Right cardiac atrium (tissue), 5 donors: Measurements from ENCODE around the gene ADRB1. TPM values are rescaled to one million over a fixed set of nuclear protein-coding genes. Genes with fewer than 3 reads are reported as not detected.

Experiments used
- ATAC-seq, 2 donors: fragments of 200-7000 bp; cut with Tn5 transposase; one replicate each; pipeline versions ENCODE4 v1.8.0 to v1.9.1; 2020; ENCODE audit warnings: moderate library complexity in 2 of 2, mild to moderate bottlenecking in 1 of 2
- DNase-seq, 3 donors: peaks; one replicate each; pipeline ENCODE4 v3.0.0-alpha.2; 2020
- H3K27ac ChIP-seq: one replicate; pipeline ENCODE4 v1.5.1; 2013; ENCODE audit warnings: mild to moderate bottlenecking, low read length, control low read depth, moderate library complexity
- H3K27me3 ChIP-seq: one replicate; pipeline ENCODE4 v1.6.1; 2013; ENCODE audit not compliant: control insufficient read depth, insufficient read depth
- H3K4me1 ChIP-seq: one replicate; pipeline ENCODE4 v1.6.1; 2013; ENCODE audit warnings: low read length; ENCODE audit not compliant: control insufficient read depth, insufficient read depth
- H3K4me3 ChIP-seq: one replicate; pipeline ENCODE4 v1.5.1; 2013; ENCODE audit warnings: low read length, control low read depth
- H3K9me3 ChIP-seq: one replicate; pipeline ENCODE4 v1.6.1; 2013; ENCODE audit warnings: low read length; ENCODE audit not compliant: control insufficient read depth
- WGBS: extraction: QIAGEN DNeasy Blood & Tissue Kit; methylation state at CpG from one replicate; pipeline ENCODE4 v1.1.7; 2013; 5-methylcytosine and 5-hydroxymethylcytosine counted together
- intact Hi-C, 4 donors: fragments of 100-400 bp; cut with DNase I; formaldehyde crosslinking; loops; one replicate each; pipeline versions ENCODE4 v1.11.0 to v1.14.0; 2022 to 2023
- polyA plus RNA-seq: library from polyadenylated mRNA; stranded (reverse); fragments of 200-250 nt; gene quantifications from one replicate; pipeline ENCODE4 v1.2.3, GENCODE V29; 2013
- total RNA-seq, 4 donors: library from RNA; stranded (reverse); fragmentation: NEBNext Ultra II Directional; extraction: Animal tissue kit (Norgen Biotek cat#: 25700); gene quantifications; one replicate each; pipeline ENCODE4 v1.2.1, GENCODE V29; 2021
- donor health status: healthy with polysubstance abuse.
- donor health status: DM: no; HTN: yes; CAD: no.
- donor health status: DM: no; HTN: no; CAD: no.
- donor health status: DM: no; HTN: yes; CAD: no; lungs with severe emphysema.
- donor health status: DM: yes; HTN: yes; CAD: no.

The ADRB1 gene
- total and polyA plus RNA-seq, 5 donors = 33.4 to 60.8 (median 46.3) TPM

- WGBS = 0% methylated on average over 1 of the region's 1 CpG
- no peaks in the 10 kb centered on the region for H3K27me3 ChIP-seq
- H3K27ac ChIP-seq = no peak overlapping the region
- ATAC-seq = no peak
- no peaks in the 10 kb centered on the region for H3K4me1 ChIP-seq
- intact Hi-C loops = no loop called here
- no peaks in the 10 kb centered on the region for H3K9me3 ChIP-seq
- H3K4me3 ChIP-seq = no peak overlapping the region
- DNase-seq = no peak
Measured at GRCh38 chr10:114015708-114016107, 28.0 kb upstream of the ADRB1 start.

GRCh38 chr10:114017271-114017670 is 26.4 kb upstream of the ADRB1 start:
- 70% methylated on average over 6 of the region's 6 CpGs for WGBS
- DNase-seq (no peak), ATAC-seq (no peak)
- H3K4me1 ChIP-seq = no peaks in the 10 kb centered on the region
- no peaks in the 10 kb centered on the region for H3K27me3 ChIP-seq
- H3K4me3 ChIP-seq = no peak overlapping the region
- intact Hi-C loops = no loop called here
- H3K27ac ChIP-seq = no peak overlapping the region
- no peaks in the 10 kb centered on the region for H3K9me3 ChIP-seq

- H3K9me3 ChIP-seq = no peaks in the 10 kb centered on the region
- H3K27me3 ChIP-seq = no peaks in the 10 kb centered on the region
- intact Hi-C loops = no loop called here
- WGBS = 45% methylated on average over 5 of the region's 5 CpGs
- no peak overlapping the region for H3K27ac ChIP-seq
- ATAC-seq = no peak
- DNase-seq = no peak
- H3K4me1 ChIP-seq = no peaks in the 10 kb centered on the region
- H3K4me3 ChIP-seq = no peak overlapping the region
Measured at GRCh38 chr10:114017873-114018272, 25.8 kb upstream of the ADRB1 start.

- H3K9me3 ChIP-seq = no peaks in the 10 kb centered on the region
- no peak for ATAC-seq
- H3K4me1 ChIP-seq = no peaks in the 10 kb centered on the region
- H3K27me3 ChIP-seq = no peaks in the 10 kb centered on the region
- DNase-seq = no peak
- H3K4me3 ChIP-seq = no peak overlapping the region
- no peak overlapping the region for H3K27ac ChIP-seq
- WGBS = 94% methylated on average over 4 of the region's 4 CpGs
- intact Hi-C loops = no loop called here
Measured at GRCh38 chr10:114019226-114019625, 24.4 kb upstream of the ADRB1 start.

GRCh38 chr10:114021154-114021553 is 22.5 kb upstream of the ADRB1 start:
- Histone ChIP-seq H3K27ac (peak overlapping the region; percentile 42), H3K4me3 (no peak overlapping the region), H3K4me1 (peaks cover 7% of the 10 kb centered on the region), H3K9me3 (no peaks in the 10 kb centered on the region), H3K27me3 (no peaks in the 10 kb centered on the region)
- 35% methylated on average over 3 of the region's 3 CpGs for WGBS
- intact Hi-C loops = no loop called here
- ATAC-seq (no peak), DNase-seq (peak; percentile 26 to 66 (median 53))

GRCh38 chr10:114021717-114022680 is 21.7 kb upstream of the ADRB1 start:
- WGBS = 27% methylated on average over 14 of the region's 14 CpGs

GRCh38 chr10:114022766-114023597 is 20.7 kb upstream of the ADRB1 start:
- DNase-seq = no peak
- Histone ChIP-seq H3K27me3 (no peaks in the 10 kb centered on the region), H3K4me1 (peaks cover 7% of the 10 kb centered on the region), H3K4me3 (no peak overlapping the region), H3K27ac (peak overlapping the region; percentile 78), H3K9me3 (no peaks in the 10 kb centered on the region)
- WGBS = 30% methylated on average over 7 of the region's 7 CpGs
- ATAC-seq = peak; percentile 31 to 36
- intact Hi-C loops = no loop called here

More at GRCh38 chr10:114021717-114022680, 21.7 kb upstream of the ADRB1 start:
- intact Hi-C loops = no loop called here
- H3K27me3 ChIP-seq = no peaks in the 10 kb centered on the region
- DNase-seq (peak; percentile 74 to 92 (median 89)), ATAC-seq (peak; percentile 86 to 92)
- H3K9me3 ChIP-seq = no peaks in the 10 kb centered on the region
- peak overlapping the region; percentile 78 for H3K27ac ChIP-seq
- no peak overlapping the region for H3K4me3 ChIP-seq
- peaks cover 7% of the 10 kb centered on the region for H3K4me1 ChIP-seq

GRCh38 chr10:114024876-114025610 is 18.6 kb upstream of the ADRB1 start:
- 69% methylated on average over 12 of the region's 12 CpGs for WGBS
- ATAC-seq = peak in 1 of 2 donors; percentile 30
- Histone ChIP-seq H3K4me1 (peaks cover 7% of the 10 kb centered on the region), H3K27ac (peak overlapping the region; percentile 12), H3K27me3 (no peaks in the 10 kb centered on the region), H3K4me3 (no peak overlapping the region), H3K9me3 (no peaks in the 10 kb centered on the region)
- intact Hi-C loops = no loop called here
- no peak for DNase-seq

- ATAC-seq (no peak), DNase-seq (no peak)
- intact Hi-C loops = no loop called here
- Histone ChIP-seq H3K9me3 (no peaks in the 10 kb centered on the region), H3K27me3 (no peaks in the 10 kb centered on the region), H3K4me3 (no peak overlapping the region), H3K4me1 (peaks cover 7% of the 10 kb centered on the region), H3K27ac (no peak overlapping the region)
- WGBS = 92% methylated on average over 12 of the region's 12 CpGs
Measured at GRCh38 chr10:114025611-114026130, 18.0 kb upstream of the ADRB1 start.

GRCh38 chr10:114026189-114027040 is 17.3 kb upstream of the ADRB1 start:
- 52% methylated on average over 7 of the region's 7 CpGs for WGBS
- H3K9me3 ChIP-seq = no peaks in the 10 kb centered on the region
- ATAC-seq = peak in 1 of 2 donors; percentile 31
- H3K27me3 ChIP-seq = no peaks in the 10 kb centered on the region
- peaks cover 7% of the 10 kb centered on the region for H3K4me1 ChIP-seq
- DNase-seq = no peak
- H3K27ac ChIP-seq = no peak overlapping the region
- no peak overlapping the region for H3K4me3 ChIP-seq
- intact Hi-C loops = no loop called here
